ENCODE results near the gene SUMF1.

- TF ChIP-seq POLR2A (IDR thresholded peaks at IDR 0.05; ENCODE audit: low read depth, low read length) (no peak), RCOR1 (IDR thresholded peaks at IDR 0.05; ENCODE audit: insufficient replicate concordance, low read length) (no peak), MAFK (IDR thresholded peaks at IDR 0.05; ENCODE audit: low read depth, low read length) (no peak), RAD21 (IDR thresholded peaks at IDR 0.05; ENCODE audit: low read length) (no peak), SMC3 (IDR thresholded peaks at IDR 0.05; ENCODE audit: low read depth, low read length) (no peak), MXI1 (IDR thresholded peaks at IDR 0.05; ENCODE audit: borderline replicate concordance, low read depth, low read length) (no peak), FOS (IDR thresholded peaks at IDR 0.05; ENCODE audit: low read depth, low read length) (no peak), CHD1 (IDR thresholded peaks at IDR 0.05; ENCODE audit: low read depth, low read length) (no peak)
- TF ChIP-seq, protein P1, sequence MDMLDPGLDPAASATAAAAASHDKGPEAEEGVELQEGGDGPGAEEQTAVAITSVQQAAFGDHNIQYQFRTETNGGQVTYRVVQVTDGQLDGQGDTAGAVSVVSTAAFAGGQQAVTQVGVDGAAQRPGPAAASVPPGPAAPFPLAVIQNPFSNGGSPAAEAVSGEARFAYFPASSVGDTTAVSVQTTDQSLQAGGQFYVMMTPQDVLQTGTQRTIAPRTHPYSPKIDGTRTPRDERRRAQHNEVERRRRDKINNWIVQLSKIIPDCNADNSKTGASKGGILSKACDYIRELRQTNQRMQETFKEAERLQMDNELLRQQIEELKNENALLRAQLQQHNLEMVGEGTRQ (IDR thresholded peaks at IDR 0.05; ENCODE audit: low read depth, low read length), result no peak
- TF ChIP-seq, protein P2, sequence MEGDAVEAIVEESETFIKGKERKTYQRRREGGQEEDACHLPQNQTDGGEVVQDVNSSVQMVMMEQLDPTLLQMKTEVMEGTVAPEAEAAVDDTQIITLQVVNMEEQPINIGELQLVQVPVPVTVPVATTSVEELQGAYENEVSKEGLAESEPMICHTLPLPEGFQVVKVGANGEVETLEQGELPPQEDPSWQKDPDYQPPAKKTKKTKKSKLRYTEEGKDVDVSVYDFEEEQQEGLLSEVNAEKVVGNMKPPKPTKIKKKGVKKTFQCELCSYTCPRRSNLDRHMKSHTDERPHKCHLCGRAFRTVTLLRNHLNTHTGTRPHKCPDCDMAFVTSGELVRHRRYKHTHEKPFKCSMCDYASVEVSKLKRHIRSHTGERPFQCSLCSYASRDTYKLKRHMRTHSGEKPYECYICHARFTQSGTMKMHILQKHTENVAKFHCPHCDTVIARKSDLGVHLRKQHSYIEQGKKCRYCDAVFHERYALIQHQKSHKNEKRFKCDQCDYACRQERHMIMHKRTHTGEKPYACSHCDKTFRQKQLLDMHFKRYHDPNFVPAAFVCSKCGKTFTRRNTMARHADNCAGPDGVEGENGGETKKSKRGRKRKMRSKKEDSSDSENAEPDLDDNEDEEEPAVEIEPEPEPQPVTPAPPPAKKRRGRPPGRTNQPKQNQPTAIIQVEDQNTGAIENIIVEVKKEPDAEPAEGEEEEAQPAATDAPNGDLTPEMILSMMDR (conservative IDR thresholded peaks at IDR 0.05; ENCODE audit: low read depth, low read length), result no peak
- TF ChIP-seq, protein P3, sequence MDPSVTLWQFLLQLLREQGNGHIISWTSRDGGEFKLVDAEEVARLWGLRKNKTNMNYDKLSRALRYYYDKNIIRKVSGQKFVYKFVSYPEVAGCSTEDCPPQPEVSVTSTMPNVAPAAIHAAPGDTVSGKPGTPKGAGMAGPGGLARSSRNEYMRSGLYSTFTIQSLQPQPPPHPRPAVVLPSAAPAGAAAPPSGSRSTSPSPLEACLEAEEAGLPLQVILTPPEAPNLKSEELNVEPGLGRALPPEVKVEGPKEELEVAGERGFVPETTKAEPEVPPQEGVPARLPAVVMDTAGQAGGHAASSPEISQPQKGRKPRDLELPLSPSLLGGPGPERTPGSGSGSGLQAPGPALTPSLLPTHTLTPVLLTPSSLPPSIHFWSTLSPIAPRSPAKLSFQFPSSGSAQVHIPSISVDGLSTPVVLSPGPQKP (IDR thresholded peaks at IDR 0.05; ENCODE audit: borderline replicate concordance, low read depth, low read length), result no peak
Observed at GRCh38 chr3:4396006-4396405, 71.1 kb downstream of the SUMF1 start.
